Stimulated activated CD8-positive, alpha-beta memory T cell treated with anti-CD3 and anti-CD28 coated beads, Interleukin-7, amount 100 ng/mL, for 1 hour (primary cell): Measurements from ENCODE around the gene ELF5.

Experiments used
- DNase-seq, 2 donors: peaks; one replicate each; pipeline ENCODE4 v3.0.0-alpha.2; 2020; ENCODE audit warnings: low read depth in 2 of 2

ELF5 gene

DNA sequence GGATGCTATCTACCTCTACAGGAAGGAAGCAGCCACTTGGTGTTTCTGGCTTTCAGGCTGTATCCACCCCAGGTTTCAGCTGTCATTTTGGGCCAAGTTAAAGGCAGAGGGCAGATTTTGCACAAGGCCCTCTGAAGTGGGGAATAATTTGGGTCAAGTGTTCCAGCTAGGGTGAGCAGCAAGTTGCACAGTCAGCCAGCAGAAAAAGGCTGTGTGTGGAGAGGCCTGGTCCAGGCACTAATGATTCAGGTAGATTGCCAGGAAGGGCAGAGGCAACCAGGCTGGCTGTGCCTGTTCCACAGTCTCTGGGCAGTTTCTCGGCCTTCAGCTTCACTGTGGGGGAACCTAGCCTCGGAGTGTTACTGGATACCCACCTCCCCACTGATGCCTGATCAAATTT lies 8.6 kb upstream of the ELF5 start:
- DNase-seq = no peak

DNA sequence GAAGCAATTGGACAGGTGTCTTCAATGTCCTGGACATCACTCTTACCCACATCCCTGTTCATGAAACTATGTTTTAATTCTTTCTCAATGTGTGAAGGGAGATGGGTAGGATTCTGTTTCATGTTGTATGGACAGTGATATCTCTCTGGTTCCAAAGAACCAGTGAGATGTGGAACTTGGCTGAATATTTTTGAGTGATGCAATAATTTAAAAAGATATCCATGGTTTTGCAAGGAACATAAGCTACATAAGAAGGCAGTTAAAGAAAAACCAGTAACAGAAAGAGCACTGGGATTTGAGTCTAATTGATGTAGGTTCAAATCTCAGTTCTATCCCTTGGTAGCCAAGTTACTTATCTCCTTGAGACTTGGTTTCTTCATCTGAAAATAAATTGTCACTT lies 7.7 kb upstream of the ELF5 start:
- no peak for DNase-seq

DNA sequence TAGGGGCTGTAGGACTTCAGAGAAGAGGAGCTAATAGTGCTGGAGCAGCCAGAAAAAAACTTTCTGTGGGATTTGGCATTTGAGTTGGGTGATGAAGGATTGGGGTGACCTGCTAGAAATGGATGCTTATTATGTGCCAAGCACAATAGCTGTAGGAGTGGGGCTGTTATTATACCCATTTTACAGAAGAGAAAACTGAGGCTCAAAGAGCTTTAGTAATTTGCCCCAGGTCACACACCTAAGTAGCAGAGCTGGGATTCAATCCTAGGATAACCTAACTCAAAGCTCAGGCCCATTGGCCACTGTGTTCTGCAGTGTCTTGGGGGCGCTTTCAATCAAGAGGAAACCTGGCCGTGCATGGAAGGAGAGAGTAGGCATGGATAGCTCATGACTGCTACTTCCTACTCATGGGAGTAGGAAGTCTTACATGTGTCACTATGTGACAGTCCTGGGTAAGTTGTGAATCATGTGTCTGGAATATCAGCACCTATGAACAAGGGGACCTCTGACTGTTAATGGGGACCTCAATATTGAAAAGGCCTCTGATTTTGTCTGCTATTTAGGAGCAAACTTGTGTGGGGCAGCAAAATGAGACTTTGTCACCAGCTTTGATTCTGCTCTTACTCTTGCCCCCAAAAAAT lies 6.1 kb upstream of the ELF5 start:
- DNase-seq = no peak

DNA sequence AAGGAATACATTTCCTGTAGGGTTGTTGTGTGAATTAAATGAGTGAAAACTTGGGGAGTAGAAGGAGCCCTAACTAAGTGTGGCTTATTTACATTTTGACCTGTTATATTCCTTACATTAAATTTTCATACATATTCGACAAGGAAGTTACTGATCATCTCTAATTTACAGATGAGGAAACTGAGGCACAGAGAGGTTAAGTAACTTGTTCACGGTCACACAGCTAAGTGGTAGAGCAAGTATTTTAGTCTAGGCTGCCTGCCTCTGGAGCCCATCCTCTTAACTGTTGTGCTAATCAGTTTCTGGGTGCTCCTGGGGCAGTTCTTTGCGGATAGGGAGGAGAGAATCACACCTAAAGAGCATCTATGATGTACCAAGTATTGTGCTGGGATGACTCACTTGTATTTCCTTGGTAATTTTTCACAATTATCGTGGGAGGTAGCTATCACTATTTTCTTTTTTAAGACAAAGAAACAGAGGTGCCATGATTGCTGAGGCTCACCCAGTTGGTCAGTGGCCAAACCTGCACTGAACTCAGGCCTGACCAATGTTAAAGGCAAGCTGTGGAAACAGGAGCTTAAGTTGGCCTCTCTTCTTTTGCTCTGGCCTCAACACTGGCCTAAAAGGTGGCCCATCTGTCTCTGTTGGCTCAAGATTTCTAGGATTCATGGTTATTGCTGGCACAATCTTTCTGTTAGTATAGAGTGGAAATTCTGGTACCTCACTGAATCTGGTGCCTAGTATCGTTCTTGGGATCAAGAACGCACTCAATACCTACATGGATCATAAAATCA lies 2.9 kb upstream of the ELF5 start:
- no peak for DNase-seq

DNA sequence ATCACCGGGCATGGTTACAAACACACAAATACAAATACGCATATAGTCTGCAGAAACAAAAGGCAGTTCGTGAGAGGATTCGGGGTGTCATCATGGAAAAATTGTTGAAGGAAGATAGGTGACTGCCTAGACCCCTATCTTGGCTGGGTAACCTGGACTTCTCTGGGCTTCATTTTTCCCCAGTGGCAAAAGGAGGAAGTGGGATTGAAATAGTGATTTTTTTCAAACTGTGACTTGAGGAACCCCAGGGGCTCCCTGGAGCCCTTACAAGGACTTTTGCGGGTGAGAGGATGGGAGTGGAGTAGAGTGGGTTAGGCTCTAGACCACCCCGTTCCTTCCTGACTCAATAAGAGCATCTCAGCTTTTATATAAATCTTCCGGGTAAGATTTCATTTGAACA lies 1.0 kb upstream of the ELF5 start:
- no peak for DNase-seq

DNA sequence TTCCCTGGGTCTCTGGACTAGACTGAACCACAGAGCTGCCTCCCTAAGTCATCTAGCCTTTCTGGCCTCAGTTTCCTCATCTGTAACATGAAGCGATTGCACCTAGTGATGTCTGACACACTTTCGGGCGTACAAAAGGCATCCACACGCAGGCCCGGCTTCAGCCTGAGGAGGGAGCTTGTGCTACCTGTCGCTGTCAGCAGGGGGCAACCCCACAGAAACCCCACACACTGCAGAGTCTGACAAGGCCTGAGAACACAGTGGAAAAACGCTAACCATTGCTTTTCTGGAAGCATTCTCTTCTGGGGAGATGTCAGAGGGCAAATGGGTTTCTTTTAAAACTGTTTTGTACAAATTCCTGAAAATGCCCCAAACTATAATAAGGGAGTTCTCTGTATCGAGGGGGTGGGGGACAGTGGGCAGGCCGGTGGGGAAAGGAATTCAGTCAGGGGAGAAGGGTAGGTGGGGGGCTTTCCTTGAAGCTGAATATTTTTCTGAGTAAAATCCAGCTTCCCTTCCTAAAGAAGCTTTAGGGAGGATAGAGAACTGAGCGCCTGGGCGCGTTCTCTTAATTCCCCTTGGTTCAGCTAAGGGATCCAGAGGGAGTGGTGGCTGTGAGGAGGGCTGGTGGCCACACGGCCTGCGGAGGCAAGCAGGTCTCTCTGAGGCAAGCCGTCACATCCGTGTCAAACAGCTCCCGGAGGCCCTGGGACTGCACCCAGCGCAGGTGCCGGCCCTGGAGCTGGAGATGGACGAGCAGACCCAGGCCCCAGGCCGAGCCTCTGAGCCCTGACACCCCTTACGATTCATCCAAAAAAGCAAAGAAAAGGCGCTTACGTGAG lies 533 bp downstream of the ELF5 start:
- DNase-seq = peak in 1 of 2 donors; percentile 13

DNA sequence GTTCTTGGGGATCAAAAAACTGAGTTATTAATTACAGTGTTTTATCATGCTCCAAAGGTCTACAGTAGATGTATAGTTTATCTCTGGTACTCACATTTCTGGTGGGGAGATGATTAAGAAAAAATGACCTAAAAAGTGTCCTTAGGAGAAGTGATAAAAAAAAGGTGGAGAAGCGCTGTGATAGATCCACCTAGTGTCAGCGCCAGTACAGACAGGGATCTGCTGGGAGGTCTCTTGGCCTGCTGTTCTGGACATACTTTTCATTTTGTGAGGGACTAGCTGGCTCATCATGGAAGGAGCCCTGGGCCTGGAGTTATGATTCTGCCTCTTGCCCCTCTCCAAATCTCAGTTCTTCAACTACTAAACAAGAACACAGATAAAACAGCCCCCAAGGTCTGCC lies 2.9 kb downstream of the ELF5 start:
- DNase-seq = no peak

DNA sequence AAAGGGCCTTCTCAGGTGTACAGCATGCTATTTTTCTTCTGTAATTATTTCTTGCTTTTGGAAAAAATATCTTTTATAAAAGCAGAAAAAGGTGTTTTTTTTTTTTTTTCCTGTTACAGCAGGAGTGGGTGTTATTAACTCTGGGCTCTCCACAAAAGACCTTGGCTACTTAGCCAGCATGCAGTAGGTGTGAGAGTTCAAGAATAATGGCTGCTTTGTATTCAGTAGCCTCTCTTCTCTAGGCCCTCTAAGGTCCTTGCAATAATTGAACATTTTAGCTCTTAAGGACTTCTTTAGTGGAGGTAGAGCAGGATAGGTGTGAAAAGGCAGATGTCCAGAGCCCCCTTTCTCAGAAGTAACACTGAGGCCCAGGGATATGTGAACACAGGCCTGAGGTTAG lies 3.4 kb downstream of the ELF5 start:
- DNase-seq = no peak

DNA sequence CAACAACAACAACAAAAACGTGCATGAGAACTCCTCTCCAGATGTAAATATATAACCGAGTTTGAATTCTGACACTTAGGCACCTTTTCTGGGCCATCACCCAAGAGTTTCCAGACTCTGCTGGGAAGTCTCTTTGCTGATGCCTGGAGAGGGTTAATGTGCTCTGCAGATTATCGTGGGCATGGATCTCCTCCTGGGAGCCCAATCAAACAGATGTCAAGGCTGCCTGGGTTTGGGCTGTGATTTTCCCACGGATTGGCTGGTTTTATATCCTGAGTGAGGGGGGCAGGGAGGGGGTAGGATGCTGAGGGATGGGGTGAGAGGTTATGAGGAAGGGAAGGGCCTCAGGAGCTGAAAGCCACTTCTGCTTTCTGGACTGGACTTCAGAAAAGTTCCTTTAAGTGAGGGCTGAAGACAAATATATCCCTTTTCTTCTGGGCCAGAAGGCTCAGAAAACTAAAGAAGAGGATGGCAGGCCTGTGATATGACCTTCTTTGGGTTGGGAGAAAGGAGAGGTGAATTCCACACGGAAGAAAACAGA lies 4.2 kb downstream of the ELF5 start:
- DNase-seq = no peak

DNA sequence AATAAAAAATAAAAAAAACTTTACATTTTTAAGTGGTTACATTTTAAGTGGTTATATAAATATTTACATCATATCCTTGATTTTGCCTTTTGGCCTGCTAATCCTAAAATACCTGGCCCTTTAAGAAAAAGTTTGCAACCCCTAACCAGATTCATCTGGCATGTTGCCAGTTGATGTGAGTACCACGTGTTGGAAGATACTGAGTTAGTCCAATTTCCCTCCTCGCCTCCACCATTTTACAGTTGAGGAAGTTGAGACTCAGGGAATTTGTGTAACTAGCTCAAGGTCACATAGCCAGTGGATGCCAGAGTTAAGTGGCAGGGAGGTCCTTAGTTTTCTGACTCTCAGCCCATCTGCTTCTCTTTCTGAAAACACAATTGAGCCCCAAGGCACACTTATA lies 5.1 kb downstream of the ELF5 start:
- DNase-seq = no peak

DNA sequence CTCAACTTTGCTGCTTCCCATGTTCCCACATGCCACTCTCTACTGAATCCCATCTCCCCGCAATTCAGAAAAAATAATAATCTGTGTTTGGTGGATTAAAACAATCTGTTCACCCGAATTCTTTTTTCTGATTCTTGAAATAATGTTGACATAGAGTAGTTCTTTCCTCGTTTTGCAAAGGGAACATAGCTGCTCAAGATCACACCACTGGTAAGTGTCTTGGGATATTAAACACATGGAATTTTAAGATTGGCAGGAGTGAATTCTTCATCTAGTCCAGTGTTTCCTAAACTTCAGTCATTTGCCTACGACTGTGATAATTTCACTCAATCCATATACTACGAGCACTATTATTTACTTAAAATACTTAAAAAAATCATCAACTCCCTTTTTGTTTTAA lies 6.0 kb downstream of the ELF5 start:
- DNase-seq = no peak

DNA sequence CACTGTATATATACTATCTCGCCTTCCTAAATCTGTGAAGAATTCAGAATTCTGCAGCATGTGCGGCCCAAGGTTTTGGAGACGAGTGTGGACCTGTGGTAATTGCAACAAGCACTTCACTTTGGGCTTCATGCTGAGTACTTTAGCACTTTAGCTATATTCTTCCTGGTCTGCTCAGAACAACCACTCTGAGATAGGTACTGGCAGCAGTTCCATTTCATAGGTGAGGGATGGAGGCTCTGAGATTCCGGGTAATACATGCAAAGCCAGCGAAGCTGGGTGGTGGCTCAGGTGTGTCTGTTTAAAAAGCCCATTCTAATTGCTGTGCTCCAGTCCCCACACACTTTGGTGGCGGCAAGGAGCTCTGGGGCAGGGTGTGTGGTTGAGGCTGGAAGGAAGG lies 6.4 kb downstream of the ELF5 start:
- no peak for DNase-seq

DNA sequence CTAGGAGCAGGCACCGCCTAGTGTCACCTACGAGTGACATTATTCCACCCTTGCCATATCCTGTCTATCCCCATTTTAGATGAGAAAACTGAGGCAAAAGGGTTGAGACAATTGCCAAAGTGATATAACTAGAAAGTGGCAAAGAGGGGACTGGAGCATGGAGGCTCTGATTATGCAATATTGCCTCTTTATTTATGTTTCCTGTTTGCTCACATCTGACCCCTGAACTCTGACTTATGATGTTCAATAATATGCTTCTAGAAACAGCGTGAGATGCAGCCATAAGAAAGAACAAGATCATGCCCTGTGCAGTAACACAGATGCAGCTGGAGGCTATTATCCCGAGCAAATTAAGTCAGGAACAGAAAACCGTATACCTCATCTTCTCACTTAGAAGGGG lies 7.7 kb downstream of the ELF5 start:
- DNase-seq = no peak

DNA sequence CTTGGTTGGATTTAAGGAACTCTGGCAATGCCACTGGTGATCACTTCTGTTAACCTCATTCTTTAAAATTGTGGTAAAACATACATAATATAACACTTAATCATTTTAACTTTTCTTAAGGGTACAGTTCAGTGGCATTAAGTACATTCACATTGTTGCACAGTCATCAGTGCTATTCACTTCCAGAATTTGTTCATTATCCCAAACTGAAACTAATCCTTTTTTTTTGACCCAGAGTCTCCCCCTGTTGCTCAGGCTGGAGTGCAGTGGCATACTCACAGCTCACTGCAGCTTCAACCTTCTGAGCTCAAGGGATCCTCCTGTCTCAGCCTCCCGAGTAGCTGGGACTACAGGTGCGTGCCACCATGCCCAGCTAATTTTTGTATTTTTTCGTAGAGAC lies 10.6 kb downstream of the ELF5 start:
- DNase-seq = no peak

DNA sequence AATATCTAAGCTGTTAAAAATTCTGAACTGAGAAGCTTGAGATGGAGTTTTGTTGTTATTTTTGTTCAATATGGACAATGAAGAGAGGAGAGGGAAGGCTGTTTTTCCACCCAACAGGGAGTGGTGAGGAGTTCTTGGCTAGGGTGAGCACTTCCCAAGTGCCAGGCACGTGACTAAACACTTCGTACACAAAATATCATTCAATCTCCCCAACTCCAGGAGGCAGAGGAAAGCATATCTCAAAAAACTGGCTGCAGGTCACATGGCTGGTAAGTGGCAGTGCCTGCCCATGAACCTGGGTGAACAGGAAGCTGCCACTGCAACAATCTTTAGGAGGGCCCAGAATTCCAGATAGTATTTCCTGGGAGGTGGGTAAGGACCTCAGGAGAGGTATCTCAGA lies 11.6 kb downstream of the ELF5 start:
- no peak for DNase-seq

DNA sequence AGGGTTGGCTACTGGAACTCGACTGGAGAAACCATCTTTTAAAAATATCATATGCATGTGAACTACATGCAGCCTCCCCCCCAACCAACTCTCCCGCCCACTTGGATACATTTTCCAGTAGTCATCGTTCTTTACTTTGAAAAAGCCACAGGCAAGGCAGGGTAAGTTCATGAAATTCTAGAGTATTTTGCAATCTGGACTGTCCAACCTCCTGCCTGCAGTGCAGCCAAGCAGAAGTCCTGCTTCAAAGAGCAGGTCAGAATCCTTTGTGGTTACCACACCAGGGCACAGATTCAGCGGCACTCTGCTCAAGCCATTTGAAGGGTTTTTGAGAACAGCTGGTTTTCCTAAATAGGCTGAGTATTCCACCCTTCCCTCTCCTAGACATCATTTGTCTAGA lies 12.1 kb downstream of the ELF5 start:
- no peak for DNase-seq

DNA sequence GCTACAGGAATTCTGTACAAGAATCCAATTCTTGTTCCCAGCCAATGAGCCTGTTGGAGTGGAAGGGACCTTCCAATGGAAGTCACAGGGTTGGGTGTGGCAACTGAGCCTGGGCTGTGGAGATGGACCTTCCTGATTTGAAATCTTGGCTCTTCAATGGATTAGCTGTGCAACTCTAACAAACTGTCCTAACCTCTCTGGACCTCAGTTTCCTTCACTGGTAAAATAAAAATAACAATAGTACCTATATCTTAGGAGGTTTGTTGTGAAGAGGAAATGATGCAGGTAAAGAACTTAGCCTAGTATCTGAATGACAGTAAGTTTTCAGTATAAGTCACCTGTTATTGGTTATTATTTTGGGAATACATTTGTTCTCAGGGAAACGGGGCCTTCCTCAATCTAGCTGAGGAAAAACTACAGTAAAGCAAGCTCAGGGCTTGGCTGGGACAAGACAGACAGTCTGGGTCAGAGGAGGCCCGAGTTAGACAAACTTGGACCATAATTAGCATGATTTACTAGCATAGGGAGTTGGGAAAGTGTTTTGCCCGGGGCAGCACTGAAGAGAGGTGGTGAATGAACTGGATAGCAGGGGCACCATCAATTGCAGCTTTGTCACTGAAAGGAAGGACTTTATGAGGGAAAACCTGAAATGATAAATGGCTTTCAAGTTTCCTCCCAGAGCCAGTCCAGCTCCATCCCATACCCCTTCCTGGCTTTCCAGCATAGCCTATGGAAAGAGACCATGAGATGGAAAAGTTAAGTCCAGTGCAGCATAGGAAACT lies 13.7 kb downstream of the ELF5 start:
- DNase-seq = no peak

DNA sequence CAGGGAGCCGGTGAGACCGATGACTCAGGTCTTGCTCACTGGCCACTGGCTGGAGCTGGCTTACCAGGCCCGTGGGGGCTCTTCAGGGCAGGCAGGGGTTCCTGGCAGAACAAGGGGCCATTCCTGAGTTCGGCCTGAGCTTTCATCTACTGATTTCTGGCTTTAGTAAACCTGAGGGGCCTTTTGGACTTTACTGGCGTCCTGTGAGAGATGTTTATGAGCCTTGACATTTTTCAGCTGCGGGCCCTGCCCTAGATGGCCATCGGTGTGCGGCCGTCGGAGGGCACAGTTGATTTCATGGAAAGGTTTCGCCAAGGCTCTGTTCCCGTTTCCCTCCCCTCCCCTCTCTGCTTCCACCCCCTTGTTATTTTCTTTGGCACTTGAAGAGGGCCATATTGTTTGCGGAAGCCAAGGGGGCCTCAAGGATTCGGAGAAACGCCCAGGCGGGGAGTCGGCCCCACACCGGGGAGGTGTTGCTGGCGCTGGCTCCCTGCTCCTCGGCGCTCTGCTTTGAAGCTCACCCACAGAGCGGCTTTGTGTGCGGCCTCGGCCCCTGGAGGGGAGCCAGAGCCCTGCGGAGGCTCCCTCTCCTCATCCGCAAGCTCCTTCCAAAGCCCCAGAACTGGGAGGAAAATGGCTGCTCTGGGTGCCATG lies 17.7 kb downstream of the ELF5 start:
- no peak for DNase-seq

DNA sequence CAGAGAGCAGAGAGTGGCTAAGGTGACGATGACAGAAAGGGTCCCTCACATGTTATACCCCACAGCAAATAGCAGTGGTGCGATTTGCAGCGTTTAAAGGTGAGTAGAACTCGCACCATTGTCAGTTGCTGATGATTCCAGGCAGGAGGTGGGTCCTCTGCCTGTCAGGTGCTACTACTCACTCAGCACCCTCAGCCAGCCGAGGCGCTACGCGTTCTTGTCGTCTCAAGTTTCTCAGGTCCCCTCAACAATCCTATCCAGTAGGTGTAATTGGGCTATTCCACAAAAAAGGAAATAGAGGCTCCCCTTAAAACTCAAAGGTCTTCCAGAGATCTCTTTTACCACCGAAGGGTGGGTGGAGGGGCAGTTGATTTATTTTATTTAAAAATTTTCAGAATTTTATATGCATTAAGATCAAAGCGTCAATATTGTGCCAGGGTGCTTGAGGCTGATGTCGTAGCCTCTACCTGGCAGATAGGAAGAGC lies 18.3 kb downstream of the ELF5 start:
- no peak for DNase-seq

DNA sequence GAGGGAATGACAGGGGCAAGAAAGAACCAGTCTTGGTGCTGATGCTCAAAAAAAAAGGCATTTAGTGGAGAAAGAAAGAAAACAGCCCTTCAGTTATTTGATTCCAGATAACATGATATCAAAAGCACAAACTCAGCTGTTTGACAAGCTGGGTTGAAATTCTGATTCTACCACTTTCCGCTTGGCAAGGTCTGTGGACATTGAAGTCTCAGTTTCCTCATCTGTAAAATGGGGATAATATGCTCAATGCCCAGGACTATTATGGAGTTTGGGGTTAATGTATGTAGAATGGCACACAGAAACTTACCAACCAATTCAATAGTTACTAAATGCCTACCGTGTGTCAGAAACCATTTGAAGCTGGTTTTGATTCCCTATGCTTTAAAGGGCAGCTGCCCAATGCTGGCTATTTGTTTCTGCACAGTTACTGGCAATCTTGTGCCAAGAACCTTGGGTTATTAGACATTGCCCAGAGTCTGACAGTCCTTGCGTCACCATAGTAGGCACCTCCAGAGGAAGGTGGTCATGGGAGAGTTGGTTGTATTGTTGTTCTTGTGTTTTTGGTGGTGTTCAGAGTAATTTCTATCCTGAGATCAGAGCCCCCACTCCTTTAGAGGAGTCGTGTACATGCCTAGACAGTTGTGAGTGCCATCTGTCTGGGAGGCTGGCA lies 19.5 kb downstream of the ELF5 start:
- no peak for DNase-seq

DNA sequence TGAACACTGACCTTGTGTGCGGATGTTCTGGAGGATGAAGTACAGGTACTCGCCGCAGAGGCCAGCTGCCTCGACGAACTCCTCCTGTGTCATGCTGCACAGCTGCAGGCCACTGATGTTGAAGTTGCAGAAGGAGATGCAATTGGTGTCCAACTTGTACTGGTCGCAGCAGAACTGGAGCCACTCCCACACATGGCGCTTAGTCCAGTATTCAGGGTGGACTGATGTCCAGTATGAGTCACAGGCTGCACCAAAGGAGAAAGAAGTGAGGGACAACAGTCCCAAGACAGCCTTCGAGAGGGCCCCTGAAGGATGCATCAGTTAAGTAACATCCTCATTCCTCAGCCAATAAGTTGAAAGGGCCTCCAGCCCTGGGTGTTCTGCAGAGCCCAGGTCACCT lies 20.1 kb downstream of the ELF5 start:
- no peak for DNase-seq
